GM12878 (cell line): ENCODE measurements around the gene PARVA. TPM values are rescaled to one million over a fixed set of nuclear protein-coding genes. Genes with fewer than 3 reads are reported as not detected.

ENCODE experiments used
- ATAC-seq: fragments of 200-7000 bp; cut with Tn5 transposase; 3 replicates; pipeline ENCODE4 v1.9.1; 2020; ENCODE audit warnings: mild to moderate bottlenecking, moderate library complexity
- BruUV-seq: library from RNA; stranded (reverse); fragments of 400-500 nt; replicated peaks from 2 replicates; lab custom pipeline; 2021; lab: Mats Ljungman, UMichigan
- CTCF ChIA-PET: fragments of 300-600 bp; sonication (Branson Sonifier 250); formaldehyde crosslinking; extraction: SDS; loops from one replicate; lab custom pipeline; 2021; ENCODE audit warnings: inconsistent platforms; lab: Yijun Ruan, JAX
- POLR2A ChIA-PET: fragments of 350-600 bp; formaldehyde crosslinking; extraction: SDS; loops from one replicate; lab custom pipeline; 2021; ENCODE audit warnings: inconsistent platforms; lab: Charles Lee
- RAD21 ChIA-PET: fragments of 300-600 bp; sonication (Branson Sonifier 250); formaldehyde crosslinking; loops from one replicate; lab custom pipeline; 2023; ENCODE audit warnings: antibody characterized with exemption; ENCODE audit not compliant: unreplicated experiment; lab: Charles Lee
- SMC1A ChIA-PET: fragments of 300-600 bp; sonication (Branson Sonifier 250); formaldehyde crosslinking; loops from one replicate; lab custom pipeline; 2023; ENCODE audit not compliant: unreplicated experiment, uncharacterized antibody; lab: Charles Lee
- DNase-seq: peaks from one replicate; pipeline ENCODE4 v3.0.0-alpha.2; 2011; ENCODE audit warnings: low read depth, low spot score
- FAIRE-seq: peaks from 3 replicates; lab custom pipeline; 2011; peaks lifted over from hg19 to GRCh38; lab: Jason Lieb, UNC
- H2AFZ ChIP-seq: 2 replicates; pipeline ENCODE4 v1.6.0; 2011; ENCODE audit warnings: low read depth, low read length, control low read depth; ENCODE audit not compliant: control insufficient read depth
- H3K27ac ChIP-seq: 2 replicates; pipeline ENCODE4 v1.5.1; 2011; ENCODE audit warnings: control low read depth; ENCODE audit not compliant: control insufficient read depth, insufficient read depth
- H3K27me3 ChIP-seq, 2 experiments: replicated peaks in 1 of 2; 2 replicates each; pipeline versions ENCODE4 v1.6.0 to v1.6.1; 2011; ENCODE audit warnings: low read length in 1 of 2; ENCODE audit not compliant: control insufficient read depth in 2 of 2, insufficient read depth in 2 of 2
- H3K36me3 ChIP-seq, 2 experiments: 2 replicates each; pipeline ENCODE4 v1.5.1; 2011; ENCODE audit warnings: low read length in 1 of 2; ENCODE audit not compliant: control insufficient read depth in 2 of 2, insufficient read depth in 2 of 2
- H3K4me1 ChIP-seq: 2 replicates; pipeline ENCODE4 v1.6.1; 2011; ENCODE audit warnings: mild to moderate bottlenecking, low read length, moderate library complexity, mixed read lengths; ENCODE audit not compliant: control insufficient read depth, insufficient read depth
- H3K4me2 ChIP-seq: 2 replicates; pipeline ENCODE4 v1.6.0; 2011; ENCODE audit warnings: control low read depth; ENCODE audit not compliant: control insufficient read depth, insufficient read depth
- H3K4me3 ChIP-seq: fragments of 200-600 bp; sonication (generic); 2 replicates; pipeline ENCODE4 v1.5.1; 2016
- H3K79me2 ChIP-seq: 2 replicates; pipeline ENCODE4 v1.6.0; 2011; ENCODE audit warnings: low read length; ENCODE audit not compliant: control insufficient read depth, insufficient read depth
- H3K9ac ChIP-seq: 2 replicates; pipeline ENCODE4 v1.8.0; 2011; ENCODE audit warnings: low read length, control low read depth, mixed read lengths; ENCODE audit not compliant: control insufficient read depth, insufficient read depth
- H3K9me3 ChIP-seq: replicated peaks from 3 replicates; pipeline ENCODE4 v1.5.1; 2011; ENCODE audit warnings: mild to moderate bottlenecking, low read length; ENCODE audit not compliant: control insufficient read depth, insufficient read depth
- H4K20me1 ChIP-seq: 2 replicates; pipeline ENCODE4 v1.6.0; 2011; ENCODE audit not compliant: control insufficient read depth, insufficient read depth
- ATF7 ChIP-seq: fragments of 450-650 bp; IDR thresholded peaks from 2 replicates; pipeline ENCODE4 v1.6.1; 2016; ENCODE audit warnings: low read depth, mild to moderate bottlenecking
- CEBPB ChIP-seq, 2 experiments: fragments of 150-350 bp in 1 of 2; IDR thresholded peaks; 2 replicates each; pipeline ENCODE4 v1.6.1; 2012 to 2014; ENCODE audit warnings: low read depth in 2 of 2, low read length in 2 of 2, borderline replicate concordance in 1 of 2, inconsistent platforms in 1 of 2
- CREM ChIP-seq: IDR thresholded peaks from 2 replicates; pipeline ENCODE4 v1.6.1; 2014; ENCODE audit warnings: antibody characterized with exemption, low read depth
- E2F4 ChIP-seq: IDR thresholded peaks from 2 replicates; pipeline ENCODE4 v1.6.1; 2012; ENCODE audit warnings: low read depth, low read length, improper control_type of control experiment
- IKZF2 ChIP-seq, 2 experiments: fragments of 450-650 bp; IDR thresholded peaks; 2 replicates each; pipeline ENCODE4 v1.6.1; 2017; ENCODE audit warnings: mild to moderate bottlenecking in 2 of 2, moderate library complexity in 2 of 2
- KAT2A ChIP-seq: conservative IDR thresholded peaks from 2 replicates; pipeline ENCODE4 v1.6.1; 2011; ENCODE audit warnings: low read depth, low read length; ENCODE audit not compliant: control insufficient read depth
- MAX ChIP-seq: IDR thresholded peaks from 2 replicates; pipeline ENCODE4 v1.6.1; 2012; ENCODE audit warnings: low read depth, low read length, improper control_type of control experiment
- MEF2A ChIP-seq: IDR thresholded peaks from 2 replicates; pipeline ENCODE4 v1.6.1; 2011; ENCODE audit warnings: low read depth, mild to moderate bottlenecking, low read length, moderate library complexity; ENCODE audit not compliant: insufficient read depth
- MLLT1 ChIP-seq: fragments of 450-650 bp; IDR thresholded peaks from 2 replicates; pipeline ENCODE4 v1.6.1; 2016; ENCODE audit warnings: mild to moderate bottlenecking
- NFIC ChIP-seq: IDR thresholded peaks from 2 replicates; pipeline ENCODE4 v1.6.1; 2012; ENCODE audit warnings: low read depth, mild to moderate bottlenecking, inconsistent platforms, low read length, moderate library complexity
- RELA ChIP-seq: fragments of 450-650 bp; IDR thresholded peaks from 2 replicates; pipeline ENCODE4 v1.8.0; 2014; ENCODE audit warnings: borderline replicate concordance; ENCODE audit not compliant: partially characterized antibody
- RFX5 ChIP-seq: IDR thresholded peaks from 2 replicates; pipeline ENCODE4 v1.6.1; 2011; ENCODE audit warnings: low read depth, low read length, improper control_type of control experiment
- SIN3A ChIP-seq: IDR thresholded peaks from 2 replicates; pipeline ENCODE4 v1.6.1; 2012; ENCODE audit warnings: low read depth, low read length, improper control_type of control experiment
- TAF1 ChIP-seq: IDR thresholded peaks from 2 replicates; pipeline ENCODE4 v1.6.1; 2011; ENCODE audit warnings: mild to moderate bottlenecking, low read depth, low read length, borderline replicate concordance
- TCF7 ChIP-seq: IDR thresholded peaks from 2 replicates; pipeline ENCODE4 v1.6.1; 2014; ENCODE audit warnings: antibody characterized with exemption, borderline replicate concordance
- ZNF24 ChIP-seq: fragments of 450-650 bp; IDR thresholded peaks from 2 replicates; pipeline ENCODE4 v1.6.1; 2017; ENCODE audit warnings: antibody characterized with exemption, mild to moderate bottlenecking
- ZNF687 ChIP-seq: fragments of 450-650 bp; IDR thresholded peaks from 2 replicates; pipeline ENCODE4 v1.6.1; 2017; ENCODE audit warnings: mild to moderate bottlenecking, moderate library complexity
- WGBS: methylation state at CpG from one replicate; pipeline ENCODE4 v1.1.6; 2016; ENCODE audit warnings: low lambda C conversion rate; ENCODE audit not compliant: insufficient replicate concordance, insufficient coverage; ENCODE audit errors: missing lambda C conversion rate; 5-methylcytosine and 5-hydroxymethylcytosine counted together
- in situ Hi-C: fragments of 300-500 bp; cut with MboI; formaldehyde crosslinking; loops from 9 replicates; pipeline ENCODE4 v1.14.3; 2018; ENCODE audit warnings: mixed read lengths
- intact Hi-C: fragments of 100-400 bp; cut with micrococcal nuclease; formaldehyde crosslinking; loops from one replicate; pipeline ENCODE4 v1.14.2; 2022; ENCODE audit not compliant: unreplicated experiment
- polyA plus RNA-seq, 11 experiments: library from polyadenylated mRNA; depleted of rRNA in 4 of 11; unstranded in 6 of 11; stranded (reverse) in 5 of 11; fragments of >200 nt; fragmentation: Nextera tagmentation in 4 of 11; fragmentation: Illumina TruSeq in 1 of 11; extraction: Ambion mirVana in 4 of 11; extraction: Trizol in 1 of 11; gene quantifications; 1 replicate in 1 of 11; 2 replicates in 10 of 11; pipeline versions ENCODE4 v1.2.1 to v1.2.3, GENCODE V29; 2011 to 2016; ENCODE audit warnings: inconsistent platforms in 2 of 11, missing spikeins in 2 of 11, low read depth in 1 of 11
- total RNA-seq, 4 experiments: library from RNA; depleted of rRNA in 3 of 4; stranded (reverse); fragments of >200 nt in 3 of 4; fragmentation: Illumina TruSeq in 1 of 4; extraction: Trizol in 1 of 4; gene quantifications; 2 replicates each; pipeline versions ENCODE4 v1.2.1 to v1.2.3, GENCODE V29; 2013 to 2021

Gene PARVA
- total and polyA plus RNA-seq, 10 of the 15 experiments (the other 5 are each of a cell fraction or from before 2014, with no cell fraction given) = 0.01 to 0.44 (median 0.03) TPM; not detected in 7

- TF ChIP-seq ZNF687 = no peak
- TF ChIP-seq KAT2A = no peak
- no peak for TF ChIP-seq TCF7
- no peak for TF ChIP-seq ZNF24
- TF ChIP-seq MAX = no peak
- no peak for TF ChIP-seq IKZF2 (IDR thresholded peaks at IDR 0.05)
These were observed 56.9 kb downstream of the PARVA start (continued) for GRCh38 chr11:12434325-12434654.

- Histone ChIP-seq H3K27me3 (no peaks in the 10 kb centered on the region), H3K4me3 (no peak overlapping the region), H3K9ac (no peak overlapping the region), H3K4me2 (no peak overlapping the region), H2AFZ (no peak overlapping the region), H3K4me1 (no peaks in the 10 kb centered on the region), H3K9me3 (no peaks in the 10 kb centered on the region), H3K36me3 (no peaks in the 10 kb centered on the region), H3K27ac (no peak overlapping the region), H3K79me2 (no peaks in the 10 kb centered on the region), H4K20me1 (no peaks in the 10 kb centered on the region)
- SMC1A ChIA-PET = no interaction called here
- POLR2A ChIA-PET = no interaction called here
- RAD21 ChIA-PET = no interaction called here
- no peak for FAIRE-seq
- 43% methylated on average over 3 of the region's 3 CpGs for WGBS
- ATAC-seq = no peak
- DNase-seq = no peak
- in situ Hi-C loops (no loop called here), intact Hi-C loops (no loop called here)
- CTCF ChIA-PET = interaction anchor here (0.6 kb wide), 1 partner anchor 404 kb away, joined by 3 read pairs; no protein-coding TSS in a partner anchor
- BruUV-seq = no TSS peak
- TF ChIP-seq CREM = no peak
- no peak for TF ChIP-seq NFIC
- no peak for TF ChIP-seq RFX5
- TF ChIP-seq SIN3A = no peak
- TF ChIP-seq MEF2A = no peak
- TF ChIP-seq CEBPB (IDR thresholded peaks at IDR 0.05; ENCODE audit: borderline replicate concordance in 1 of 2, low read depth in 2 of 2, low read length in 2 of 2) = no peak
- no peak for TF ChIP-seq E2F4
- no peak for TF ChIP-seq ATF7
- no peak for TF ChIP-seq TAF1
- no peak for TF ChIP-seq RELA
- TF ChIP-seq MLLT1 = no peak
These were observed 57.9 kb downstream of the PARVA start for GRCh38 chr11:12435264-12435663.
